Inflammatory macrophage treated with lipopolysaccharide for 4 hours (primary cell): ENCODE results near the gene DBX2.
"Not testable (repeated sequence)": the region's sequence is repeated elsewhere in the genome, so short reads cannot be mapped to it uniquely, and the experiment has no call there.

ENCODE experiments used
- DNase-seq: peaks from one replicate; pipeline ENCODE4 v3.0.0-alpha.2; 2020

Gene DBX2

GRCh38 chr12:45008211-45008610, 42.7 kb downstream of the DBX2 start:
- DNase-seq = no peak

DNA sequence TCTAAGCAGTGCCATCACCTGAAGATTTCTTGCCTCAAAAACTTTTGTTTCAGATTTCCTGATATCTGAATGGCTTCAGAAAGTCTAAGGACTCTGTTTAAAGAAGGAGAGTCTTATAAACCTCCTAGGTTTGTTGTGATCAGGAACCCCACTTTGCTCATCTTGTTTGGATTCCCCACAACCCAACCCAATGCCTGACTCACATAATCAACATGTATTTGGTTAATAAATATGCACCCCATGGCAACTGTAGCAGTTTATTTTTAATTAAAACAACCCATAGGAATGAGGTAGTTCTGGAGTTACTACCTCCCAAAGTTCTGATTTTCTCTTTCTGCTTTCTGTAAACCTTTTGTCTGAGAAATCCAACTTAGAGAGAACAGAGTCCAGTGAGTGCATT, 51.5 kb downstream of the DBX2 start:
- no peak for DNase-seq

DNA sequence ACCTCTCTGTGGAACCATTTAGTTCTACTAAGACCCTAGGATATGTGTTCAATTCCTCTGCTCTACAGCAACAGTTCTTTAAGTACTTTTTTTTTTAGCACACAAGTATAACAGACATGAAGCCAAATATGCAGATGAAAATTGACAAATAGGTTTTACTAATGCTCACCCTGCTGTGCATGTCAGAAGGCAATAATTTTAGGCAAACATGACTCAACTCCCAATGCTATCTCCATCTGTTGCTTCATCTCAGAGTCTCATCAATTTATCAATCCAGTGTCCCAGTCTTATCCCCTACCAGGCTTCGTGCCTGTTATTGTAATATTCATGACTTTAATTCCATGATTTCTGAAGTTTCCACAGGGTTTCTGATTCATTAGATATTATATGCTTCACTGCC, 57.7 kb downstream of the DBX2 start:
- DNase-seq = no peak

GRCh38 chr12:44984863-44985262, 66.0 kb downstream of the DBX2 start:
- not testable (repeated sequence) for DNase-seq

DNA sequence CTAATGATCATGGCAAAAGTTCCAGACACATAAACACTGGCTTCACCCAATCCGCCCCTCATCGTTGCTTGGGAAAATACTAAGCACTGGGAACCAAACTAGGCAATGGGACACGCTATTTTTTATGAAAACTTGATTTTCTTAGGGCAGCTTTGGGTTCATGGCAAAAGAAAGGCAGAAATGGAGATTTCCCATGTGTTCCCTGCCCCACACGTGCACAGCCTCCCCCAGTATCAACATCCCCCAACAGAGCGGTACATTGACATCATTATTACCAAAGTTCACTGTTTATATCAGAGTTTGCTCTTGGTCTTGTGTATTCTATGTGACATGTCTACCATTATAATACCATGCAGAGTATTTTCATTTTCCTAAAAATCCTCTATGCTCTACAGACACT, 71.0 kb downstream of the DBX2 start:
- no peak for DNase-seq

DNA sequence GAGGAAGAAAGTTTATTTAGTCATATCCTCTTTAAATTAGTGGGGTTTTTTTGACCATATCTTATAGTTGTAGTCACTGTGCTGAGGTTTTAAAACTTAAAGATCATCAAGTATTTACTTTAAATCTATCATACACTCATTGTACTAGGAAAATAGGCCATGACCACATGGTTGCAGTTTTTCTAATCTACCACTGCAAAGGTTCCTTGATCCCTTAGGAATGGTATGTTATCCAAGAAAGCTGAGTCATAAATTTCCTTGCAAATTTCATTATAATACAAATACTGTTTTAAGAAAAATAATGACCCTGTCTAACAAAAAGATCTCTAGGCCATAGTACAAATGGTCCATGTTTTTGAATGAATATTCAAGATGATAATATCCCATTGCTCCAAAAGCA, 74.7 kb downstream of the DBX2 start:
- DNase-seq = no peak

DNA sequence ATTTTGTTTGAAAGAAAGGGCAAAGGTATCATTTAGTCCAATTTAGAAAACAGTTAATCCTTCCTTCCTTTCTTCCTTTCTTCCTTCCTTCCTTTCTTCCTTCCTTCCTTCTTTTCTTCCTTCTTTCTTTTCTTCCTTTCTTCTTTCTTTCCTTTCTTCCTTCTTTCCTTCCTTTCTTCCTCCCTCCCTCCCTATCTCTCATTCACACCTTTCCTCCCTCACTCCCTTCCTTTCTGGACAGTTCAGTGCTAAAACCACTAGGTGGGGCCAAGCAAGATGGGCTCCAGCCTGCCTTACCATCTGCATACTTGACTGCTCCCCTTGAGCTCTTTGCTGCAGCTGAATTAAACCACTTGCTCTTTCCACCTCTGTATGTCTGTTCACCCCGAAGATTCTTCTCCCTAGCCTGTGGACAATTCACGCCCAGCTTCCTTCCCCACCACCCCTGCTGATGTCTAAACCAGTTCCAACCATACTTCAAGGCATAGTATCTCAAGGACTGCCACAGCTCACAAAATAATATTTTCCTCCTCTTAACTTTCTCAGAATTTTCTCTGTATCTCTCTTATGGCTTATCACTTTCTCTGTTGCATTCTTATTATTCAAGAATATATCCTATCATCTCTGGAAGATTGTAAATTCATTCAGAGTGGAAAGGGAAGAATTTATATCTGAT, 78.0 kb downstream of the DBX2 start:
- DNase-seq = no peak

DNA sequence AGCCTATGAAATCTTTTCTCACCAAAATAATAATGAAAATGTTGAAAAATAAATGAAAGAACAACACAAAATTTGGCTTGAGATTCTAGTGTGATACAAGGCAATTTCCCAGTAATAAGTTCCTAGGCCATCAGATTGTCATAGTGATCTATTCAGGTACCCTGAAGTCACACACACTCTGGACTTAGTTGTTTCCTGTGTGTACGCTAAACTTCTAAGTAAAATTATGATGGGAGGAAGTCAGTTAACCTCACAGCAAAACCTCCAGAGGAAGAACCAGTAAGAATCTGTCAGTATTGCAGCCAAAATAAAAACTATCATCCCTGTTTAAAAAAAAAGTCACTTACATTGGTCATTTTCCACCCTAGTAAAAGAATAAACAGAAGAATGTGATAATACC, 81.9 kb downstream of the DBX2 start:
- no peak for DNase-seq
